ENCODE measurements around the gene PGAP6.
A peak's percentile ranks its signal among the peaks of the same experiment; 100 is the strongest.
"Not testable (repeated sequence)": the region's sequence is repeated elsewhere in the genome, so short reads cannot be mapped to it uniquely, and the experiment has no call there.

PGAP6 gene

GRCh38 chr16:383326-384051 is 1.7 kb upstream of the PGAP6 start:
- Histone ChIP-seq H3K9me3 (ENCODE audit: control insufficient read depth, insufficient read depth, low read length) (no peaks in the 10 kb centered on the region), H3K4me1 (ENCODE audit: control insufficient read depth, insufficient read depth, low read length) (peaks cover 15% of the 10 kb centered on the region), H3K9ac (ENCODE audit: low read depth, low read length) (peak overlapping the region; percentile 73), H3K36me3 (ENCODE audit: control insufficient read depth, insufficient read depth, low read length) (no peaks in the 10 kb centered on the region), H3K4me3 (ENCODE audit: low read depth, low read length) (peak overlapping the region; percentile 79), H3K27me3 (ENCODE audit: control insufficient read depth, insufficient read depth, low read length) (no peaks in the 10 kb centered on the region)

- Histone ChIP-seq H3K4me3 (ENCODE audit: low read depth, low read length) (peak overlapping the region; percentile 79), H3K9ac (ENCODE audit: low read depth, low read length) (peak overlapping the region; percentile 70), H3K27me3 (ENCODE audit: control insufficient read depth, insufficient read depth, low read length) (no peaks in the 10 kb centered on the region), H3K4me1 (ENCODE audit: control insufficient read depth, insufficient read depth, low read length) (peaks cover 11% of the 10 kb centered on the region), H3K9me3 (ENCODE audit: control insufficient read depth, insufficient read depth, low read length) (no peaks in the 10 kb centered on the region), H3K36me3 (ENCODE audit: control insufficient read depth, insufficient read depth, low read length) (peaks cover 17% of the 10 kb centered on the region)
Observed at GRCh38 chr16:381012-381788, 578 bp downstream of the PGAP6 start.

GRCh38 chr16:380762-381011 is 1.1 kb downstream of the PGAP6 start:
- Histone ChIP-seq H3K9me3 (ENCODE audit: control insufficient read depth, insufficient read depth, low read length) (no peaks in the 10 kb centered on the region), H3K4me1 (ENCODE audit: control insufficient read depth, insufficient read depth, low read length) (peaks cover 11% of the 10 kb centered on the region), H3K36me3 (ENCODE audit: control insufficient read depth, insufficient read depth, low read length) (peaks cover 22% of the 10 kb centered on the region), H3K9ac (ENCODE audit: low read depth, low read length) (peak overlapping the region; percentile 70), H3K27me3 (ENCODE audit: control insufficient read depth, insufficient read depth, low read length) (no peaks in the 10 kb centered on the region), H3K4me3 (ENCODE audit: low read depth, low read length) (peak overlapping the region; percentile 79)

- no peaks in the 10 kb centered on the region for H3K27me3 ChIP-seq (ENCODE audit: control insufficient read depth, insufficient read depth, low read length)
- H3K4me1 ChIP-seq (ENCODE audit: control insufficient read depth, insufficient read depth, low read length) = peaks cover 11% of the 10 kb centered on the region
- H3K9me3 ChIP-seq (ENCODE audit: control insufficient read depth, insufficient read depth, low read length) = no peaks in the 10 kb centered on the region
- H3K4me3 ChIP-seq (ENCODE audit: low read depth, low read length) = peak overlapping the region; percentile 79
- H3K36me3 ChIP-seq (ENCODE audit: control insufficient read depth, insufficient read depth, low read length) = peaks cover 26% of the 10 kb centered on the region
- H3K9ac ChIP-seq (ENCODE audit: low read depth, low read length) = peak overlapping the region; percentile 54
Observed at GRCh38 chr16:379961-380761, 1.6 kb downstream of the PGAP6 start.

DNA sequence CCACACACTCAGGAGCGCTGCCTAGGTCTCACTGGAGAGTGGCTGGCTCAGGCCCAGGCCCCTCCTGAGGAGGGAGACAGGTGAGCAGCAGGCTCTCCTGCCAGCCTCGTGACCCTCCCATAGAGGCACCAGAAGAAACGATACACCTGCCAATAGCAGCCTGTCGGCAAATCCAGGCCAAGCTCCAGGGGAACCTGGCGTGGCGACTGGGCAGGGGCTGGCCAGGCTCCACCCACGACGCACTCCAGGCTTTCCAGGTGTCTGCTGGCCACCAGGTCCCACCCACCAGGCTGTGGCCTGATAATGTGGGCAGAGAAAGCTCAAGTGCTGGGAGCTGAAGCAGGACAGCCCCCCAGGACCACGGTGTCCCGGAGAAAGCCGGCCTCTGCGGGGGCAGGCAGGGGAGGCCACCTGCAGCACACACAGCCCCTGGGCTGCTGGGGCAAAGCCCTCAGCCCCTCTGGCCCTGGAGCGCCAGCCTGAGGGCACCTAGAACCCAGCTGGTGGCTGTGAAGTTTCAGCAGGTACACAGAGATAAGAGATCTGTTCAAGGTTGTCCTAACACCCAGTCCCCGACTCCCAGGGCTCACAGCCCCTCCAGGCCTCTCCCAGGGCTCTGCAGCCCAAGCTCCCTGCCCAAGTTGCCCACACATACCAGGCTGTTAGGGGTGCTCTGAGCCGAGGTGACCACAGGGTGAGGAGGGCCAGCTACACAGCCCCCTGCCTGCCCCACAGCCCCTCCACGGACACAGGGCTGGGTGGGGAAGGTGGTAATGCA is 2.4 kb downstream of the PGAP6 start:
- Histone ChIP-seq H3K9ac (ENCODE audit: low read depth, low read length) (peak overlapping the region; percentile 54), H3K36me3 (ENCODE audit: control insufficient read depth, insufficient read depth, low read length) (peaks cover 34% of the 10 kb centered on the region), H3K9me3 (ENCODE audit: control insufficient read depth, insufficient read depth, low read length) (no peaks in the 10 kb centered on the region), H3K4me3 (ENCODE audit: low read depth, low read length) (peak overlapping the region; percentile 26), H3K4me1 (ENCODE audit: control insufficient read depth, insufficient read depth, low read length) (peaks cover 11% of the 10 kb centered on the region), H3K27me3 (ENCODE audit: control insufficient read depth, insufficient read depth, low read length) (no peaks in the 10 kb centered on the region)

- Histone ChIP-seq H3K36me3 (ENCODE audit: control insufficient read depth, insufficient read depth, low read length) (peaks cover 40% of the 10 kb centered on the region), H3K9ac (ENCODE audit: low read depth, low read length) (no peak overlapping the region), H3K27me3 (ENCODE audit: control insufficient read depth, insufficient read depth, low read length) (no peaks in the 10 kb centered on the region), H3K4me3 (ENCODE audit: low read depth, low read length) (peak overlapping the region; percentile 1), H3K4me1 (ENCODE audit: control insufficient read depth, insufficient read depth, low read length) (peaks cover 7% of the 10 kb centered on the region), H3K9me3 (ENCODE audit: control insufficient read depth, insufficient read depth, low read length) (no peaks in the 10 kb centered on the region)
Observed at GRCh38 chr16:378821-379182, 3.0 kb downstream of the PGAP6 start.

DNA sequence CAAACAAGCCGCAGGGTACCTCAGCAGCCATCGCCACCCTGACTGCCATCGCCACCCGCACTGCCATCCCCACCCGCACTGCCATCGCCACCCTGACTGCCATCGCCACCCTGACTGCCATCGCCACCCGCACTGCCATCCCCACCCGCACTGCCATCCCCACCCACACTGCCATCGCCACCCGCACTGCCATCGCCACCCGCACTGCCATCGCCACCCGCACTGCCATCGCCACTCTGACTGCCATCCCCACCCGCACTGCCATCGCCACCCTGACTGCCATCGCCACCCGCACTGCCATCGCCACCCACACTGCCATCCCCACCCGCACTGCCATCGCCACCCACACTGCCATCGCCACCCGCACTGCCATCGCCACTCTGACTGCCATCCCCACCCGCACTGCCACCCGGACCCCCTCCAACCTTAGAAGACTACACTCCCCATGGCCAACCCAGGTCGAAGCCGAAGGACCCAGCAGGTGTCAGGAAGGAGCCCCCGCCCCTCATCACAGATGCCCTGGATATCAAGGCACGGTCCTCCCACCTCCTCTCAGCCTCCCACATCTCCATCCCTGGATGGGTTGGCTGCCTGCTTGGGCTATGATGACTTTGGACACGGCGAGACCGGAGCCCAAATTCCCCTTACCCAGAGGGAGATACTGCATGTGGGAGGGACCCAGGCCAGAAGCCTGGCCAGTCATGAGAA is 3.5 kb downstream of the PGAP6 start:
- H3K9ac ChIP-seq (ENCODE audit: low read depth, low read length); H3K27me3 ChIP-seq (ENCODE audit: control insufficient read depth, insufficient read depth, low read length); H3K4me1 ChIP-seq (ENCODE audit: control insufficient read depth, insufficient read depth, low read length); H3K9me3 ChIP-seq (ENCODE audit: control insufficient read depth, insufficient read depth, low read length): not testable (repeated sequence)
- peaks cover 45% of the 10 kb centered on the region for H3K36me3 ChIP-seq (ENCODE audit: control insufficient read depth, insufficient read depth, low read length)
- H3K4me3 ChIP-seq (ENCODE audit: low read depth, low read length) = peak overlapping the region; percentile 1

GRCh38 chr16:377419-377951 is 4.3 kb downstream of the PGAP6 start:
- Histone ChIP-seq H3K9me3 (ENCODE audit: control insufficient read depth, insufficient read depth, low read length) (no peaks in the 10 kb centered on the region), H3K27me3 (ENCODE audit: control insufficient read depth, insufficient read depth, low read length) (no peaks in the 10 kb centered on the region), H3K4me3 (ENCODE audit: low read depth, low read length) (no peak overlapping the region), H3K9ac (ENCODE audit: low read depth, low read length) (no peak overlapping the region), H3K36me3 (ENCODE audit: control insufficient read depth, insufficient read depth, low read length) (peaks cover 53% of the 10 kb centered on the region), H3K4me1 (ENCODE audit: control insufficient read depth, insufficient read depth, low read length) (peaks cover 7% of the 10 kb centered on the region)

DNA sequence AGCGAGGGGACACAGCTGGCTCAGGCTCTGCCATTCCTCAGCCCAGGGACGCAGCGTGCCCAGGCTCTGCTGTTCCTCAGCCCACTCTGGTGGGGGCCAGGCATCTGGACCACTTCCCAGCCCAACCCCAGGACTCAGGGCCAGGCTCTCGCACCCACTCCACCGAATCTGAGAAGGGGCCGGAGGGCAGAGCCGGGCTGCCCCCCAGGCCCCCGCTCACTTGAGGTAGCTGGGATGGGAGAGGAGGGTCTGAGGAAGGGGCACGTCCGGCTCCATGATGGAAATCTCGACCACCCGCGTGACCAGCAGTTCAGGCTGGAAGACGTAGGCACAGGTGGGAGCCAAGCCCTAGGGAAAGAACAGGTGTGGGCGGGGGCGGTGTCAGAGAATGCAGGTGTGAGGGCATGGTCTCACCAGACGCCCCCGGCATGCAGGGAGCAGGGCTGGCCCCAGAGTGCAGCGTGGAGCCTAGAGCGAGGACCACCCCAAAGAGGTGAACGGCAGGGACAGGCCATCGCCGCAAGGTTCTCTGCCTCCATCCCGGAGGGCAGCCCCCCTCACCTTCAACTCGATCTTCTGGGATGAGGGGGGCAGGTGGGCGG is 4.9 kb downstream of the PGAP6 start:
- H3K4me3 ChIP-seq (ENCODE audit: low read depth, low read length) = no peak overlapping the region
- peaks cover 59% of the 10 kb centered on the region for H3K36me3 ChIP-seq (ENCODE audit: control insufficient read depth, insufficient read depth, low read length)
- H3K4me1 ChIP-seq (ENCODE audit: control insufficient read depth, insufficient read depth, low read length) = peaks cover 7% of the 10 kb centered on the region
- H3K27me3 ChIP-seq (ENCODE audit: control insufficient read depth, insufficient read depth, low read length) = no peaks in the 10 kb centered on the region
- no peak overlapping the region for H3K9ac ChIP-seq (ENCODE audit: low read depth, low read length)
- H3K9me3 ChIP-seq (ENCODE audit: control insufficient read depth, insufficient read depth, low read length) = no peaks in the 10 kb centered on the region

GRCh38 chr16:375927-376816 is 5.6 kb downstream of the PGAP6 start:
- peaks cover 66% of the 10 kb centered on the region for H3K36me3 ChIP-seq (ENCODE audit: control insufficient read depth, insufficient read depth, low read length)
- no peaks in the 10 kb centered on the region for H3K9me3 ChIP-seq (ENCODE audit: control insufficient read depth, insufficient read depth, low read length)
- H3K4me1 ChIP-seq (ENCODE audit: control insufficient read depth, insufficient read depth, low read length) = peaks cover 7% of the 10 kb centered on the region
- H3K27me3 ChIP-seq (ENCODE audit: control insufficient read depth, insufficient read depth, low read length) = no peaks in the 10 kb centered on the region
- H3K4me3 ChIP-seq (ENCODE audit: low read depth, low read length) = no peak overlapping the region
- H3K9ac ChIP-seq (ENCODE audit: low read depth, low read length) = no peak overlapping the region

Measured in iPS-15b (cell line).